Fibroblast of lung (primary cell): ENCODE results near the gene ZNF134. TPM values are rescaled to one million over a fixed set of nuclear protein-coding genes. Genes with fewer than 3 reads are reported as not detected.

ENCODE experiments used
- DNase-seq, 2 donors: peaks; one replicate each; pipeline versions ENCODE4 v3.0.0 to v3.0.0-alpha.2; 2010; ENCODE audit warnings: low read depth in 2 of 2
- H2AFZ ChIP-seq: 2 replicates; pipeline ENCODE4 v1.5.1; 2012; ENCODE audit warnings: low read length, control low read depth, inconsistent platforms
- H3K27ac ChIP-seq: 2 replicates; pipeline ENCODE4 v1.5.1; 2011; ENCODE audit warnings: low read length, control low read depth; ENCODE audit not compliant: insufficient read depth
- H3K27me3 ChIP-seq: 2 replicates; pipeline ENCODE4 v1.5.1; 2011; ENCODE audit warnings: mild to moderate bottlenecking, low read length; ENCODE audit not compliant: control insufficient read depth, insufficient read depth
- H3K36me3 ChIP-seq: 2 replicates; pipeline ENCODE4 v1.5.1; 2011; ENCODE audit warnings: low read length; ENCODE audit not compliant: control insufficient read depth, insufficient read depth
- H3K4me1 ChIP-seq: 2 replicates; pipeline ENCODE4 v1.5.1; 2011; ENCODE audit warnings: low read length; ENCODE audit not compliant: control insufficient read depth, insufficient read depth; ENCODE audit errors: extremely low read depth
- H3K4me2 ChIP-seq: 2 replicates; pipeline ENCODE4 v1.5.1; 2011; ENCODE audit warnings: low read length, control low read depth; ENCODE audit not compliant: insufficient read depth; ENCODE audit errors: extremely low read depth
- H3K4me3 ChIP-seq, 4 experiments: fragments of 200-600 bp in 1 of 4; sonication (generic) in 1 of 4; replicated peaks in 1 of 4; 2 replicates each; pipeline ENCODE4 v1.5.1; 2011 to 2016; ENCODE audit warnings: low read length in 4 of 4, low read depth in 3 of 4, mild to moderate bottlenecking in 3 of 4, control low read depth in 2 of 4, inconsistent platforms in 1 of 4, mixed read lengths in 1 of 4; ENCODE audit not compliant: insufficient read depth in 1 of 4; ENCODE audit errors: control extremely low read depth in 1 of 4
- H3K79me2 ChIP-seq: 2 replicates; pipeline ENCODE4 v1.5.1; 2012; ENCODE audit warnings: mild to moderate bottlenecking, low read length, inconsistent platforms; ENCODE audit not compliant: control insufficient read depth, insufficient read depth
- H3K9ac ChIP-seq: 2 replicates; pipeline ENCODE4 v1.5.1; 2011; ENCODE audit warnings: mild to moderate bottlenecking, low read length, control low read depth; ENCODE audit not compliant: insufficient read depth
- H3K9me3 ChIP-seq: 2 replicates; pipeline ENCODE4 v1.5.1; 2012; ENCODE audit warnings: low read depth, low read length; ENCODE audit not compliant: control insufficient read depth, insufficient read depth
- H4K20me1 ChIP-seq: 2 replicates; pipeline ENCODE4 v1.5.1; 2011; ENCODE audit warnings: low read length; ENCODE audit not compliant: control insufficient read depth, insufficient read depth; ENCODE audit errors: extremely low read depth
- CTCF ChIP-seq, 2 donors: IDR thresholded peaks in 1 of 2; conservative IDR thresholded peaks in 1 of 2; 1 replicate in 1 of 2; 2 replicates in 1 of 2; pipeline ENCODE4 v1.5.1; 2011 to 2012; ENCODE audit warnings: low read length in 2 of 2, control low read depth in 1 of 2, inconsistent platforms in 1 of 2, low read depth in 1 of 2, mild to moderate bottlenecking in 1 of 2
- EZH2 ChIP-seq: IDR thresholded peaks from 2 replicates; pipeline ENCODE4 v1.5.1; 2012; ENCODE audit warnings: low read length, control low read depth, mild to moderate bottlenecking; ENCODE audit errors: missing control alignments
- polyA plus RNA-seq, 2 donors: library from polyadenylated mRNA; depleted of rRNA in 1 of 2; stranded (reverse) in 1 of 2; unstranded in 1 of 2; fragments of >200 nt; gene quantifications; 2 replicates each; pipeline ENCODE4 v1.2.1, GENCODE V29; 2011 to 2012; ENCODE audit warnings: missing spikeins in 1 of 2
- total RNA-seq: library from RNA; depleted of rRNA; stranded (reverse); fragments of >200 nt; gene quantifications from 2 replicates; pipeline ENCODE4 v1.2.1, GENCODE V29; 2014

The ZNF134 gene
- total and polyA plus RNA-seq, 2 donors (not counting 1 experiment from before 2014, with no cell fraction given): 11.7 to 30.6 TPM

GRCh38 chr19:57668635-57669034, 54.6 kb downstream of the ZNF134 start, which contains the start of gene ZSCAN4:
ZSCAN4 (plus strand) TSS chr19:57668935; CDS start chr19:57676146, 7,211 bp downstream.
- Histone ChIP-seq H2AFZ (no peak within 1 kb of the TSS), H3K4me3 (no peak within 1 kb of the TSS), H3K79me2 (no peaks in the 10 kb centered on the region), H3K36me3 (no peaks in the 10 kb centered on the region), H3K4me2 (no peak within 1 kb of the TSS), H3K9me3 (no peaks in the 10 kb centered on the region), H3K27me3 (no peaks in the 10 kb centered on the region), H3K4me1 (no peaks in the 10 kb centered on the region), H3K27ac (no peak within 1 kb of the TSS), H3K9ac (no peak within 1 kb of the TSS), H4K20me1 (no peaks in the 10 kb centered on the region)
- no peak for TF ChIP-seq CTCF (conservative IDR thresholded peaks at IDR 0.05 in 1 of 2, IDR thresholded peaks at IDR 0.05 in 1 of 2; ENCODE audit: low read depth in 1 of 2, low read length in 2 of 2)
- TF ChIP-seq EZH2: no peak
- DNase-seq: no peak

- Histone ChIP-seq H3K9ac (no peak overlapping the region), H4K20me1 (no peaks in the 10 kb centered on the region), H3K27me3 (no peaks in the 10 kb centered on the region), H3K4me1 (no peaks in the 10 kb centered on the region), H2AFZ (no peak overlapping the region), H3K4me3 (no peak overlapping the region), H3K9me3 (no peaks in the 10 kb centered on the region), H3K4me2 (no peak overlapping the region), H3K27ac (no peak overlapping the region), H3K79me2 (no peaks in the 10 kb centered on the region), H3K36me3 (no peaks in the 10 kb centered on the region)
- TF ChIP-seq CTCF (conservative IDR thresholded peaks at IDR 0.05 in 1 of 2, IDR thresholded peaks at IDR 0.05 in 1 of 2; ENCODE audit: low read depth in 1 of 2, low read length in 2 of 2): no peak
- no peak for TF ChIP-seq EZH2
- DNase-seq: no peak
These were observed 57.3 kb downstream of the ZNF134 start for GRCh38 chr19:57671124-57671895.

GRCh38 chr19:57672466-57672865, 58.4 kb downstream of the ZNF134 start:
- H3K9me3 ChIP-seq: no peaks in the 10 kb centered on the region
- H3K4me3 ChIP-seq: no peak overlapping the region
- no peak overlapping the region for H3K4me2 ChIP-seq
- H3K27me3 ChIP-seq: no peaks in the 10 kb centered on the region
- TF ChIP-seq EZH2: no peak
- no peak for TF ChIP-seq CTCF (conservative IDR thresholded peaks at IDR 0.05 in 1 of 2, IDR thresholded peaks at IDR 0.05 in 1 of 2; ENCODE audit: low read depth in 1 of 2, low read length in 2 of 2)
- H2AFZ ChIP-seq: no peak overlapping the region
- H3K4me1 ChIP-seq: no peaks in the 10 kb centered on the region
- no peaks in the 10 kb centered on the region for H4K20me1 ChIP-seq
- no peaks in the 10 kb centered on the region for H3K79me2 ChIP-seq
- H3K36me3 ChIP-seq: no peaks in the 10 kb centered on the region
- DNase-seq: no peak
- H3K27ac ChIP-seq: no peak overlapping the region
- H3K9ac ChIP-seq: no peak overlapping the region

Other genes starting within 250 kb of the ZNF134 start
- gene ZNF548, start 224.4 kb upstream of the ZNF134 start, total RNA-seq: 21.1 and 23.9 TPM in 2 replicates
- gene ZNF548, start 224.4 kb upstream of the ZNF134 start, polyA plus RNA-seq: 8.8 and 12.0 TPM in 2 replicates
- 12.3 and 15.2 TPM in 2 replicates for gene ZNF17, start 203.1 kb upstream of the ZNF134 start, total RNA-seq
- gene ZNF17, start 203.1 kb upstream of the ZNF134 start, polyA plus RNA-seq: 5.2 and 6.8 TPM in 2 replicates
- gene ZNF749, start 178.9 kb upstream of the ZNF134 start, total RNA-seq: 10.4 and 11.0 TPM in 2 replicates
- 4.7 and 5.4 TPM in 2 replicates for gene ZNF749, start 178.9 kb upstream of the ZNF134 start, polyA plus RNA-seq
- 0.26 and 0.50 TPM in 2 replicates for gene VN1R1, start 157.1 kb upstream of the ZNF134 start, total RNA-seq
- 0.17 and 0.26 TPM in 2 replicates for gene VN1R1, start 157.1 kb upstream of the ZNF134 start, polyA plus RNA-seq
- 16.9 and 29.7 TPM in 2 replicates for gene ZNF772, start 136.7 kb upstream of the ZNF134 start, total RNA-seq
- 6.0 and 7.5 TPM in 2 replicates for gene ZNF772, start 136.7 kb upstream of the ZNF134 start, polyA plus RNA-seq
- gene ZNF419, start 126.5 kb upstream of the ZNF134 start, total RNA-seq: 13.6 and 20.3 TPM in 2 replicates
- 4.6 and 8.9 TPM in 2 replicates for gene ZNF419, start 126.5 kb upstream of the ZNF134 start, polyA plus RNA-seq
- 20.8 and 39.8 TPM in 2 replicates for gene ZNF773, start 114.3 kb upstream of the ZNF134 start, total RNA-seq
- 6.8 and 9.4 TPM in 2 replicates for gene ZNF773, start 114.3 kb upstream of the ZNF134 start, polyA plus RNA-seq
- 6.7 and 7.8 TPM in 2 replicates for gene ZNF549, start 86.9 kb upstream of the ZNF134 start, total RNA-seq
- 3.9 and 4.8 TPM in 2 replicates for gene ZNF549, start 86.9 kb upstream of the ZNF134 start, polyA plus RNA-seq
- gene ZNF550, start 54.4 kb upstream of the ZNF134 start, total RNA-seq: 6.9 and 8.6 TPM in 2 replicates
- 4.2 and 5.7 TPM in 2 replicates for gene ZNF550, start 54.4 kb upstream of the ZNF134 start, polyA plus RNA-seq
- 6.9 and 9.2 TPM in 2 replicates for gene ZNF416, start 35.3 kb upstream of the ZNF134 start, total RNA-seq
- 3.9 and 4.5 TPM in 2 replicates for gene ZNF416, start 35.3 kb upstream of the ZNF134 start, polyA plus RNA-seq
- gene ZIK1, start 30.1 kb upstream of the ZNF134 start, total RNA-seq: 7.1 and 7.2 TPM in 2 replicates
- gene ZIK1, start 30.1 kb upstream of the ZNF134 start, polyA plus RNA-seq: 3.9 and 5.3 TPM in 2 replicates
- 2.5 and 2.8 TPM in 2 replicates for gene ZNF530, start 14.4 kb upstream of the ZNF134 start, total RNA-seq
- gene ZNF530, start 14.4 kb upstream of the ZNF134 start, polyA plus RNA-seq: 1.6 and 2.5 TPM in 2 replicates
- gene ZNF211, start 18.9 kb downstream of the ZNF134 start, total RNA-seq: 11.6 and 16.8 TPM in 2 replicates
- gene ZNF211, start 18.9 kb downstream of the ZNF134 start, polyA plus RNA-seq: 5.3 and 9.1 TPM in 2 replicates
- not detected in 2 replicates for gene ZSCAN4, start 54.7 kb downstream of the ZNF134 start, total RNA-seq
- gene ZSCAN4, start 54.7 kb downstream of the ZNF134 start, polyA plus RNA-seq: not detected in 2 replicates
- 4.8 and 4.9 TPM in 2 replicates for gene ZNF551, start 67.7 kb downstream of the ZNF134 start, total RNA-seq
- gene ZNF551, start 67.7 kb downstream of the ZNF134 start, polyA plus RNA-seq: 3.7 and 4.8 TPM in 2 replicates
- 3.3 and 6.3 TPM in 2 replicates for gene ZNF154, start 95.0 kb downstream of the ZNF134 start, total RNA-seq
- 1.8 and 2.7 TPM in 2 replicates for gene ZNF154, start 95.0 kb downstream of the ZNF134 start, polyA plus RNA-seq
- 10.5 and 16.8 TPM in 2 replicates for gene ZNF671, start 113.4 kb downstream of the ZNF134 start, total RNA-seq
- 3.4 and 5.2 TPM in 2 replicates for gene ZNF671, start 113.4 kb downstream of the ZNF134 start, polyA plus RNA-seq
- 10.3 and 20.0 TPM in 2 replicates for gene ZNF776, start 132.6 kb downstream of the ZNF134 start, total RNA-seq
- gene ZNF776, start 132.6 kb downstream of the ZNF134 start, polyA plus RNA-seq: 5.7 and 7.8 TPM in 2 replicates
- gene ZNF586, start 155.4 kb downstream of the ZNF134 start, total RNA-seq: 14.9 and 16.8 TPM in 2 replicates
- gene ZNF586, start 155.4 kb downstream of the ZNF134 start, polyA plus RNA-seq: 5.9 and 6.1 TPM in 2 replicates
- gene ZNF552, start 200.7 kb downstream of the ZNF134 start, total RNA-seq: 3.8 and 3.9 TPM in 2 replicates
- gene ZNF552, start 200.7 kb downstream of the ZNF134 start, polyA plus RNA-seq: 1.5 and 1.9 TPM in 2 replicates
- gene ZNF587B, start 216.1 kb downstream of the ZNF134 start, total RNA-seq: 12.1 and 12.4 TPM in 2 replicates
- 4.9 and 6.5 TPM in 2 replicates for gene ZNF587B, start 216.1 kb downstream of the ZNF134 start, polyA plus RNA-seq
- gene ZNF587, start 235.6 kb downstream of the ZNF134 start, total RNA-seq: 12.1 and 23.6 TPM in 2 replicates
- 7.4 and 8.8 TPM in 2 replicates for gene ZNF587, start 235.6 kb downstream of the ZNF134 start, polyA plus RNA-seq